GM19463 (cell line): Measurements from ENCODE around the gene ZDHHC17.

Experiments used
- ATAC-seq: cut with Tn5 transposase; IDR thresholded peaks from one replicate; pipeline ENCODE4 v1.9.1; 2021; ENCODE audit warnings: mild to moderate bottlenecking, moderate library complexity; ENCODE audit not compliant: unreplicated experiment

The ZDHHC17 gene

DNA sequence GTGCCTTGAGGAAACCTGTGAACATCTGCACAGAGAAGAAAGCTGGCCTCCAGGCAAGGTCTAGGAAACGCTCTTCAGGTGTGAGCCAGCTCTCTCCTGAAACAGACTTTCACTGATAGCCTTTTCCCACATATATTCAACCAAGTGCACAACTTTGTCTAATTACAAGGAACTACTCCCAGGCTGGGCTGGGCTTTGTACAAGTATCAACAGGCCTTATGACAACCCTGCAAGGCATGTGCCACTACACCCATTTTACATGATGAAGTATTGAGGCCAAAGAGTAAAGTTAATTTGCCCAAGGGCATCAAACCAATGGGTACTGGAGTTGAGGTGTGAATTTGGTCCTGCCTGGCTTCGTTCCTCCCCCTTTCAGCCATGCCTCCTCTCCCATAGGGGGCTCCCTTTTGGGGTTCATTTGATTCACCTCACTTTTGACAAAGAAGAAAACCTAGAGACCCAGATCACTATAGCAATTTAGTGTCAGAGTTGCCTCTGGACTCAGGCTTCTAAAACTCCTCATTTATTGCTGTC is 112.8 kb downstream of the ZDHHC17 start:
- no peak for ATAC-seq

DNA sequence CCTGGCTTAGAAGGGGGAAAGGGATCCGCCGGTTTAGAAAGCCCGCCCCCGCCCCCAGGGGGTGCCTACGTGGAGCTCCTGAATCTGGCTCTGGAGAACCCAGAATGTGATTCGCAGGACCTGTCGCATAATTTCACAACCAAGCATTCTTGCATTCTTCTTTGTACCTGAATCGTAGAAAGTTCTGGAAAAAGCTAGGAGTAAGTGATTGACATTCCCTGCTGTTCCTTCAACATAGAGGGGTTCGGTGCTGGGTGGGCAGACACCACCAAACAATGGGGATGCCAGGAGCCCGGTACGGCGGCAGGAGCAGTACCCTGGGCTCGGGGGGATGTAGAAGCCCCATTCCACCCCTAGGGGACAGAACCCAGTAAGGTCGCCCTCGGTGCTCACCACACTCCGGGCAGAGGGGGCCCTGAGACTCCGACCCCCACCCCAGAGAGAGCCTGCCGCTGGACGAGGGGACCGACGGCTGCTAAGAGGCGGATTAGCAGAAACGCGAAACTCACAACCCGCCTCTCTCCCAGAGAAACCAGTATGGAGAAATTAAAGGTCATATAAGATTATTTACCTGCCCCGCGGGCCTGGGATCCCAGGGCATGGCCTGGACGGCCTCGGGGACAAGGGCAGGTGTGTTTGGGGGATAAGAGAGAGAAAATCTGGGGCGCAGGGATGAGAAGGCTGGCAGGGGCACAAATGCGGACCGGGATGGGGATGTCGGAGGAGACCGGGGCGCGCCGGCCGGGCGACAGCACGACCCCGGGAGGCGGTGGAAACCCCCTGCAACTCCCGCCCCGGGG is 114.4 kb downstream of the ZDHHC17 start:
- ATAC-seq, result peak; percentile 34

DNA sequence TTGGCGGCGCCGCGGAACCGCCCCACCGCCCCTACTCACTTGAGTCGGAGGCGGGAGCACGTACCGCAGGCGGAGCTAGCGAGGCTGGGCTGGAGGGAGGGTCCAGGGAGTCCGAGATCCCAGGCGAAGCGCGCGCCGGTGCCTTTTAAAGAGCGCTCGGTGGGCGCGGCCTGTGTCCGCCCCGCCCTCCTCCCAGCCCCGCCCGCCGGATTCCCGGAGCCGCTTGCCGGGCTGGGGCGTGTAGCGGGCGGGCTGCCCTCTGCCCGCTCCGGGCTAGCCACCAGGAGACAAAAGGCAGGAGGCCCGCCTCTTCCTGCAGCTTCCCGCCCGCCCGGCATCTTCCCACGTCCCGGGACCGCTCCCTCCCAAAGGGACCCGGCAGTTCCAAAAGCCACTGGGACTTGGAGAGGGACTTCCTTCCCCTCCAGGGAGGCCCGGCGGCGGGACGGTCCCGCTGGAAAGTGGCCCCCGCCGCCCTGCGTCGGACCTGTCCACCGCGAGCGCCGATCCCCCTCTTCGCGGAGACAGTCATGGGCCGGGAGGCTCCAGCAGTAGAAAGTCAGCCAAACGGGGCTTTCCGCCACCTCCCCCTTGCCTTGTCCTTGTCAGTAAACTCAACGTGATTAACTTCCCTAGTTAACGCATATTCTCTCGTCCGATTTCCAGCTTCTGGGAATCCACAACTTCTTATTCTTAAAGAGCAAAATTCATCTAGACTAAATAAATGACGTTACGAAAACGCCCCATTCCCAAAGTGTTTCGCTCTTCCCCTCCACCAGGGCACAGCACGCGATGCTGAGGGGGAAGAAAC is 115.2 kb downstream of the ZDHHC17 start, which contains the start of gene CSRP2:
TSS of gene CSRP2 (minus strand) at position 121 of the 811 bp plus-strand sequence. CDS start 12,759 bp downstream, outside the sequence.
- ATAC-seq, result peak; percentile 86

DNA sequence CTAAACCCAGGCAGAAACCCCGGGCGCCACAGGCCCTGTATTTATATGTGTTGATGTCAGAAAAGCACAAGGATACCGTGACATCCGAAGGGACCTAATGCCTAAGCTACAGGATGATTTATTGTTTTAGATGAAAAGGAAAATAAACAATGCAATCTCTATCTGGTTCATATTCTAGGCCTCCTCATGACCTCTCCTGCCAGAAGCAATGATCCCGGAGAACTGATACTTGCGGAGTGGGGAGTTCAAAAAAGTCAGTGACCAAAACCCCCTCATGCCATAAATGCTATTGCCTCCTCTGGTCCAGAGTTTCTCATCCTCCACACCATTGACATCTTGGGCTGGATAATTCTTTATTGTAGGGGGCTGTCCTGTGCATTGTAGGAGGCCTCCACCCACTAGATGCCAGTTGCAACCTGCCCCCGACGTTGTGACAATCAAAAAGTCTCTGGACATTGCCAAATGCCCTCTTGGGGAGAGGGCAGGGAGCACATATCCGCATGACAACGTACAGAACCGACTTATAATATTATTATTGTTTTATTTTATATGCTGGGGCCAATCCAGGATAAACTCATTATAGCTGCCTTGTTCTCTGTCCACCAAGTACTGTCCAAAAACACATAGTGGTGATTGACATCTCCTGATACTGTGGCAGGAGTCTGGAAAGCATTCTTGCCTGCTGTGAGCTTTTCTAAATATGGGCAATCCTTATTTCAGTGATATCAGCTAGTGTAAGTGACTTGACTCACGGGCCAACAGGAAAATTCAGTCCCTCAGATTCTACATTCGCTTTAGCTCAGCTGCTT is 116.0 kb downstream of the ZDHHC17 start:
- no peak for ATAC-seq

DNA sequence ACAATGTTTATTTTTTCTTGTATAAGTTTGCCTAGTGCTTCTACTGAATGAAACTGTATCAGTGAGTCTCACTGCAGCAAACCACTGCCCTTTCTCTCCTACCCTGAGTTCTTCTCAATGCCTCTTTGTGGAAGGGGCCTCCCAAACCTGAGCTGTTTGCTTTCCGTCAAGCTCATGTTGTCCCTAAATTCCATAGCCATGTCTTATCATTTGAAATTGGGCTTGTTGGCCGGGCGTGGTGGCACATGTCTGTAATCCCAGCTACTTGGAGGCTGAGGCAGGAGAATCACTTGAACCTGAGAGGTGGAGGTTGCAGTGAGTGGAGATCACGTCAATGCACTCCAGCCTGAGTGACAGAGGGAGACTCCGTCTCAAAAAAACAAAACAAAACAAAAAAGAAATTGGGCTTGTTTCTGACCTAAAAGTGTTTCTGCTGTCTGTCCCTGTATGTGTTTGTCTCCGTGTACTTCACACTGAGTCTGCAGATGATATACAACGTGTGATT is 116.7 kb downstream of the ZDHHC17 start:
- ATAC-seq, result no peak

DNA sequence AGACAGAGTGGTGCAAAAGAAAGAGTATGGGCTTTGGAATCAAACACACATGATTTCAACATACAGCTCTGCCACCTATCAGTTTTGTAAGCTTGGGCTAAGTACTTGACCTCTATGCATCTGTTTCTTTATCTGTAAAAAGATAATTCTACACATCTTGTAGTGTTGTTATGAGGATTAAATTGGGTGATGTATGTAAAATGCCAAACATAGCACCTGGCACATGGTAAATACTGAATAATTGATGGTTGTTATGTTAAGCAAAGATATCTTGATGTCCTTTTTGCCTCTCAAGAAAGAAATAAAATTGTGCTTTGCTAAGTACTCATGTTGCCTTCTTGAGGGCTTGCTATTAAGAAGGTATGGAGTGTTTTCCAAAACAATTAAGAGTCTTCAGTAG is 117.2 kb downstream of the ZDHHC17 start:
- ATAC-seq, result no peak

DNA sequence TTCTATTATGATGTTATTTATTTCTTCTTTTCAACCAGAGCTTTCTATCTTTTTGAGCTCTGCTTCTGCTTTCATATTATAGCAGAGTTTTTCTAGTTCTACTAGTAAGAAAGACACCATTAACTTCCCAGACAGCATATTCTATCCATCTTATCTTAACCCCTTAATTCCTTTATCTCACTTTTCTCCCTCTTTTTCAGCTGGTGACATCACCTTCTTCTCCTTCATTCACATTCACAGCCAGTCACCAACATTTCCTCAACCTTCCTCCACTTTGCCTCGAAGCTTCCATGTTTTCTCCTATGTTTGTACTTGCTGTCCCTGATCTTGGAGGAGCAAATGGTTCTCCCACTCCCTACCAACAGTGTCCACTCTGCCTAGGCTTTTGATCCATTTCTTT is 118.5 kb downstream of the ZDHHC17 start:
- ATAC-seq, result no peak

DNA sequence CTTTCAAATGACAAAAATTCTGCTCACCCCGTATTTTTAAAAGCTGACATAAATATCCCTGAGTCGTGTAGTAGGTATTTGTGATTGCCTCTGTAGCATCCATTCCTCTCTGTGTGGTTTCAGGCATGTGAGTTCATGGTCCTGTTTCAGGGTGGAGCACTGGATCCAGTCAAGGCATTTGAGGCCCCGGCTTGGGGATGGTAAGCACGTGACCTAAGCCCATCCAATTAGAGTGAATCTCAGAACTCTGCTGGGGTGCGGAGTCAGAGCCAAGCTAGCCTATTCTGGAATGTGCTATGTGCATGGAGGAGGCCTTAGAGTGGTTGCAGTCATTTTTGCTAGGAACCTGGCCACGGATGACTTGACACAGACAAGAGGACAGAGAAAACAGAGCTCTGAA is 119.2 kb downstream of the ZDHHC17 start:
- ATAC-seq, result no peak

DNA sequence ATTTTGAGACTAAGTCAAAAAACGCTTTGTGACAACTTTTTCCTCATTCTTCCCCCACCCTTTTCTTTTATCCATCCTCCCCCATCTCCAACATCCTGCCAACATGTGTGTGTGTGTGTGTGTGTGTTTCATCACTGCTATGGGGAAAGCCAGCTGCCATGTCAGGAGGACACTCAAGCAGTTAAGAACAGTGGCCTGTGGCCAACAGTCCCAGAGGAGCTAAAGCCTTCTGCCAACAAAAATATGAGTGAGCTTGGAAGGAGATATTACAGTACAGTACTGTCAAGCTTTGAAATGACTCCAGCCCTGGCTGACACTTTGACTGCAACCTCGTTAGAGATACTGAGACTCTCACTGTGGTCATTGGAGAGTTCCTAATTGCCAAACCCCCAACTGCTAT is 119.9 kb downstream of the ZDHHC17 start:
- no peak for ATAC-seq

DNA sequence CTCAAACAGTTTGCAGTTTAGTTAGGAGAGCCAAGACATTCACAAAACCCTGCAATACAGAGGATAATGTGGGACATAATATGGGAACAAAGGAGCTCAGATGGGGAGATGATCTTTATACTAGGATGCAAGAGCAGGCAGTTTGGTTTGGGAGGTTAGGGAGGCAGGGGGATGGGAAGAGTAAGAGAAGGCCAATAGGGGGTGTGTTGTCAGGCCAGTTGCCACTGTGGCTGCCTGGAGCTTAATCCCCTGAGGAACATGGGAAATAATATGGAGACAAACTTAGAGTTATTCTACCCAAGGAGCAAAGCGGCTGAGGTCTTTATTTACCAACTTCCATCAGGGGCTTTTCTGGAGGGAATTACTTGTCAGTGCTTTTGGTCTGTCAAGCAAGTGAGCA is 124.9 kb downstream of the ZDHHC17 start:
- no peak for ATAC-seq

DNA sequence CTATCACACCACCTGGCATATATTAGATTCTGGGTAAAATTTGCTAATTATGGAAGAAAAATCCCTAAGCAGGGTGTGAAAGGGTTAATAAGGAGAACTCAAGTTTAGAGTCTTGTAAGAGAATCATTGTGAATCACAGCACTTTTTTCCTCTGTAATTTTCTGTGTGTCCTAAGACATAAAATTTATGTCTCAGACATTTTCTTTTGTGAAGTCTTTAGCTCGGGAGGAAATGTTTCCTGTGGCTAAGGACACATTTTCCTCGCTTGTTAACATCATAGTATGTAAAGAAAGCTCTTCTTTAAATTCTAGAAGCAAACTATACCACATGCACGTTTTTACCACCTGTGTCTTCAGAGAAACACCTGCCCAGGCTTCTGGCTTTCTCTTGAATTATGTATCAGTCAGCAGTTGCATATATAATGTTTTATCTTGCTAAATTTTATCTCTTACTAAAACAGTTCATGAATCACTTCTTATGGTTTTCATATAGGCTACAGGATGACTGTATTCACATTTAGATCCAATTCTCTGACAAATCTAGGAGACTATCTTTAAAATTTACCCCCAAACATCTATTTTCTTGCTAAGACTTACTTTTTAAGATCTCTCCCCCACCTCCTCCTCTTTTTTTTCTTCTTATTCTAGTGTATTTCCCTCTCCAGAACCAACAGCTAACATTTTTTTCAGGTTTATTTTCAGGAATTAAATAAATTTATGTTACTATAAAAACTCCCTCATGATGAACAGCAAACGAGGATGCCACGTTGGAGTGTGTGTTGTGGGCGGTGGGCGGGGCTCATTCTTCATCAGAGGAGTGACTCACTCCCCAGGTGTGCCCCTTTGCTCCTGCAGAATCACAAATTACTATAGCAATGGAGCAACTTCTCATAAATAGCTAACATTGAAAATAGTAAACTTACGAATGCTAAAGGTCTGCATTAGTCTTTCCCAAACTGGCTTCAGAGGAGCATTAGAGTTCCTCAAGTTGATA is 126.5 kb downstream of the ZDHHC17 start:
- ATAC-seq, result no peak

DNA sequence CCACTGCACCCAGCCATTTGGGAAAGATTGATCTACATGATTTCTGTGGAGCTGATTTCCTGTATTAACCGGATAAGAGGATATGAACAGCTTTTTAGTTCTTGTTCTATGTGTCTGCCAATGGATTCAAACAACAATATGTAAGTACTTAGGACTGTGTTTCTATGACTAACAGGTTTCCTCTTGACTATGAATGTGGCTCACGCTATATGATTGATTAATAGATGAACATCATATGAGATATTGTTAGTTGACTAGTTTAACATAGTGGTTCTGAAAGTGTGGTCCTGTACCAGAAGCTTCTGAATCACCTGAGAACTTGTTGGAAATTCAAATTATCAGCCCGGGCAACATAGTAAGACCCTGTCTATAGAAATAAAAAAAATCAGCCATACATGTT is 127.7 kb downstream of the ZDHHC17 start:
- no peak for ATAC-seq

DNA sequence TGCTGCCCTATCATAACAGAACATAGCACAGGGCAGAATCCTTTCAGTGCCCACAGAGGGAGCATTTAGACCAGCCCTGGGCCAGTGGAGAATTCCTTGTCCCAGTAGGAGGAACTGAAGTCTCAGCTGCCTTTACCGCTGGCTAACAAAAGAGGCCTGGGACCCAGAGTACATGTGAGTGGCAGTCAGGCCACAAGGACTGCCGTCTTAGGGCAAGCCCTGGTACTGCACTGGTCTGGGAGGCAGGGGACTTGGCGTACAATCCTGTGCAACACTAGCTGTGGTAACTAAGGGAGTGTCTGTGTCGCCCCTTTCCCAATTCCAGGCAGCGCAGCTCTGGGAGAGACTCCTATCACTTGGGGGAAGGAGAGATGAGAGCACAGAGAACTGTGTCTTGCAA is 131.9 kb downstream of the ZDHHC17 start:
- no peak for ATAC-seq

DNA sequence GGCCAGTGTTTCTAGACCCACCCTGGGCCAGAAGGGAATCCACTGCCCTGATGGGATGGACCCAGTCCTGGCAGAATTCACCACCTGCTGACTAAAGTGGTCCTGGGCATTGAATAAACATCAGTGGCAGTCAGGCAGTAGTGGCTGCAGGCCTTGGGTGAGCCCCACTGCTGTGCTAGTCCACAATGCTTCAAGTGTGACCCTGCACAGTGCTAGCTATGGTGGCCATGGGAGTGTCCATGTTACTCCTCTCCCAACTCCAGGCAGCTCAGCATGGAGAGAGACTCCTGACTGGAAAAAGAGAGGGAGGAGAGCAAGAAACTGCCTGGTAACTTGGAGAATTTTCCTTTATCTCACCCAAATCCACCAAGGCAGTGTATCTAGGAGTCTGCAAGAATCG is 132.4 kb downstream of the ZDHHC17 start:
- ATAC-seq, result no peak

DNA sequence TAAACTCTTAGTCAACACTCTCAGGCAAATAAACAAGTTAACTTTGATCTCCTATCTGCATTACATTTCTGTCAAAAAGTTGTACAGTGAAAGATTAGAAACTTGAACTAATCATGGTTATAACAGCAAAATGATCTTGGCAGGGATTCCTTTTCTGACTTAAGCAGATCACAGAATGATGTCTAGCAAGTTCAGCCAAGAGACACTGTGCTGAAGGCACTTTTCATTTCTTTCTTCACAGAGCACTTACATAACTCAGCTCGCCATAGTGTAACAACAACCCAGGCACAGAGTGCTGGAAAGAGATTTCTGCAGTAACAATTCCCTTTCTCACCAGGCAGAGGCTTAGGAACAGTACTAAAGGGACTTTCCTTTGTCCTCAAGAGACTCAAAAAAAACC is 134.5 kb downstream of the ZDHHC17 start:
- no peak for ATAC-seq

DNA sequence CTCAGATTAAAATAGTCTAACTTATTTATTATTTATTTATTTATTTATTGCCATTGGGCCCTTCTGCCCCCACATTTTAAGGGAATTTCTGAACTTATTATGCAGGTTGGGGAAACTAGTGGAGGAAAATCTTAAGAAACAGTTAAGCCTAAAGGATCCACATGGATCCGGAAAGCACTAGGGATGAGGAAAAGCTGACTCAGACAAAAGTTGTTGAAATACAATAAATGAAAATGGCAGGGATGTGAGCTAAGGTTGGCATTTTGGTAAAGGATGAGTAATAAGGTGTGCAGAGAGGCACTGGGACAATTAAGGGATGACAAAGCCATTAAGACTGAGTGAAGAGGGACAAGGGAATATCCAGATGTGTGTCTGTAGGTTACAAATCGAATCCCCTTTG is 135.6 kb downstream of the ZDHHC17 start:
- no peak for ATAC-seq

DNA sequence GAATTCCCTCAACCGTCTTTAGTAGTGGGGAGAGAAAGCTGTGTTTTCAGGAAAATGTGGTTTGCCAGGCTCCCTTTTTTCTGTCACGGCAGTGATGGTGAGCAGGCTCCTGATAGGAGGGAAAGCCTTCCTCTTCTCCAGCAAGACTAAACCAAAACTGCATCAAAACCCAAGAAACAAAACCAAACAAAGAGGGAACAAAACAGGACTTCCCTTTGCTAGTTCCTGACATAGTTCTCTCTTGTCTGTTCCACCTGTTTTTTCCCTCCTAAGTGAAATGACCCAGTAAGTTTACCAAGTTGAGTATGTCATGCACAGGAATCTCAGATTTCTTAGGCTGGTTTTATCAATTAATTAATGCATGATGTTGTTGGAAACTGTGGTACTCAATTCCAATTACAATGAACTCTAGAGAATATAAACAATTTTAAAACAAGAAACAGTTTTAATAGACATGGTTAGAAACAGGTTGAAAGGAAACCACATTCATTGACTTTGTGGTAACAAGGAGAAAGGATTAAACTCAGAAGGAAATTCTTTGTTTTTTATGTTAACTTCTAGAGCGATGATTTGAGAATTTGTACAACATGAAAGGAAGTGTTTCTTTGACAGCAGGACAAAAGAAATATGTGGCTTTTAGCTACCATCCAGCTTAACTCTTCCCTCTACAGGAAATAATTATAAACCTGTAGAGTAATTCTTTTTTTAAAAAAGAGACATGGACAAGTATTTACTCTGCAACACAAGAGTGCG is 137.9 kb downstream of the ZDHHC17 start:
- ATAC-seq, result no peak
